Activated CD4-positive, CD25-positive, alpha-beta regulatory T cell treated with anti-CD3 and anti-CD28 coated beads, Interleukin-2, amount 50 U/mL, for 24 hours (primary cell): ENCODE data around the gene PTGES2.
A peak's percentile ranks its signal among the peaks of the same experiment; 100 is the strongest.

Experiments
- ATAC-seq, 2 donors: fragments of 150-1000 bp; cut with Tn5 transposase; one replicate each; pipeline ENCODE4 v1.10.0; 2021; ENCODE audit warnings: mild to moderate bottlenecking in 1 of 2, moderate library complexity in 1 of 2

Gene PTGES2

GRCh38 chr9:128102196-128102595, 25.3 kb downstream of the PTGES2 start:
- no peak for ATAC-seq

GRCh38 chr9:128101690-128102089, 25.8 kb downstream of the PTGES2 start:
- ATAC-seq, result no peak

GRCh38 chr9:128101231-128101661, 26.3 kb downstream of the PTGES2 start:
- no peak for ATAC-seq

- no peak for ATAC-seq
These were observed 26.9 kb downstream of the PTGES2 start for GRCh38 chr9:128100581-128100980.

GRCh38 chr9:128099932-128100491, 27.5 kb downstream of the PTGES2 start:
- no peak for ATAC-seq

- no peak for ATAC-seq
These were observed 28.1 kb downstream of the PTGES2 start for GRCh38 chr9:128099231-128099931.

- ATAC-seq, result peak; percentile 13 to 39
These were observed 29.0 kb downstream of the PTGES2 start for GRCh38 chr9:128098297-128099230.

- no peak for ATAC-seq
These were observed 29.8 kb downstream of the PTGES2 start for GRCh38 chr9:128097543-128098296.

- no peak for ATAC-seq
These were observed 30.7 kb downstream of the PTGES2 start for GRCh38 chr9:128096616-128097536.

GRCh38 chr9:128094950-128095544, 32.5 kb downstream of the PTGES2 start:
- no peak for ATAC-seq

- ATAC-seq, result peak; percentile 96 to 97
These were observed 33.2 kb downstream of the PTGES2 start for GRCh38 chr9:128094166-128094949.

- ATAC-seq, result no peak
These were observed 34.5 kb downstream of the PTGES2 start for GRCh38 chr9:128093011-128093410.

- ATAC-seq, result no peak
These were observed 35.1 kb downstream of the PTGES2 start for GRCh38 chr9:128092199-128092977.

- no peak for ATAC-seq
These were observed 36.0 kb downstream of the PTGES2 start for GRCh38 chr9:128091571-128091970.

GRCh38 chr9:128091144-128091543, 36.4 kb downstream of the PTGES2 start:
- ATAC-seq, result no peak

- ATAC-seq, result no peak
These were observed 38.2 kb downstream of the PTGES2 start for GRCh38 chr9:128089299-128089698.

GRCh38 chr9:128088253-128088945, 39.1 kb downstream of the PTGES2 start:
- ATAC-seq, result no peak

- no peak for ATAC-seq
These were observed 40.3 kb downstream of the PTGES2 start for GRCh38 chr9:128087262-128087661.

GRCh38 chr9:128085943-128086342, 41.6 kb downstream of the PTGES2 start:
- ATAC-seq, result no peak
